ENCODE data around the gene HOMER2.

GRCh38 chr15:82934100-82934880 lies 18.2 kb downstream of the HOMER2 start:
- TF ChIP-seq CTCF (IDR thresholded peaks at IDR 0.05) (no peak), POLR2A (IDR thresholded peaks at IDR 0.05) (no peak)

All from stomach (tissue), 4 donors.